GM13976 (cell line): Measurements from ENCODE around the gene AK8.

Experiments used
- DNase-seq: peaks from one replicate; pipeline ENCODE4 v3.0.0; 2012; ENCODE audit warnings: low spot score
- CTCF ChIP-seq: IDR thresholded peaks from 2 replicates; pipeline ENCODE4 v1.5.1; 2012; ENCODE audit warnings: borderline replicate concordance, mild to moderate bottlenecking; ENCODE audit not compliant: insufficient read depth; ENCODE audit errors: extremely low read depth, missing control alignments, control extremely low read depth
- in situ Hi-C: fragments of 300-500 bp; cut with MboI; formaldehyde crosslinking; loops from one replicate; pipeline ENCODE4 v1.12.0; 2022; ENCODE audit warnings: low sequenced_read_pairs, mixed read lengths, inconsistent platforms; ENCODE audit not compliant: unreplicated experiment

AK8 gene

GRCh38 chr9:132740526-132741309 lies 137.4 kb downstream of the AK8 start:
- no peak for DNase-seq
- no peak for TF ChIP-seq CTCF
- in situ Hi-C loops, result no loop called here

GRCh38 chr9:132739710-132740310 lies 138.3 kb downstream of the AK8 start:
- TF ChIP-seq CTCF, result no peak
- no peak for DNase-seq
- in situ Hi-C loops, result no loop called here

- no peak for TF ChIP-seq CTCF
- no peak for DNase-seq
- in situ Hi-C loops, result no loop called here
Measured at GRCh38 chr9:132733260-132733815, 144.7 kb downstream of the AK8 start.

- TF ChIP-seq CTCF, result no peak
- DNase-seq, result no peak
- in situ Hi-C loops, result no loop called here
Measured at GRCh38 chr9:132732326-132733259, 145.5 kb downstream of the AK8 start.

- no peak for TF ChIP-seq CTCF
- in situ Hi-C loops, result no loop called here
- DNase-seq, result no peak
Measured at GRCh38 chr9:132731230-132731629, 146.9 kb downstream of the AK8 start.
